Measurements from ENCODE around the gene UBE2QL1. TPM values are rescaled to one million over a fixed set of nuclear protein-coding genes. Genes with fewer than 3 reads are reported as not detected.

Gene UBE2QL1
- total and polyA plus RNA-seq, 2 of the 8 experiments (the other 6 are each of a cell fraction or from before 2014, with no cell fraction given) = 0.43 to 0.65 TPM

GRCh38 chr5:6493681-6494454 lies 45.2 kb downstream of the UBE2QL1 start:
- no peak overlapping the region for H2BK12ac ChIP-seq (ENCODE audit: low read depth, low read length)
- no peak overlapping the region for H2BK5ac ChIP-seq (ENCODE audit: low read depth, low read length)
- H2AFZ ChIP-seq (ENCODE audit: low read length) = no peak overlapping the region
- no peak overlapping the region for H4K8ac ChIP-seq (ENCODE audit: extremely low read depth, insufficient read depth, low read length)
- no peak overlapping the region for H2BK15ac ChIP-seq (ENCODE audit: low read length)
- DNase-seq (ENCODE audit: low read depth in 1 of 2, low spot score in 2 of 2) = no peak
- no peaks in the 10 kb centered on the region for H3K36me3 ChIP-seq (ENCODE audit: control insufficient read depth in 2 of 4, insufficient read depth in 4 of 4, low read length in 3 of 4)
- H3K27ac ChIP-seq (ENCODE audit: low read depth, low read length) = no peak overlapping the region
- TF ChIP-seq, protein P1, sequence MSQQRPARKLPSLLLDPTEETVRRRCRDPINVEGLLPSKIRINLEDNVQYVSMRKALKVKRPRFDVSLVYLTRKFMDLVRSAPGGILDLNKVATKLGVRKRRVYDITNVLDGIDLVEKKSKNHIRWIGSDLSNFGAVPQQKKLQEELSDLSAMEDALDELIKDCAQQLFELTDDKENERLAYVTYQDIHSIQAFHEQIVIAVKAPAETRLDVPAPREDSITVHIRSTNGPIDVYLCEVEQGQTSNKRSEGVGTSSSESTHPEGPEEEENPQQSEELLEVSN (IDR thresholded peaks at IDR 0.05) = no peak
- TF ChIP-seq YY1 (IDR thresholded peaks at IDR 0.05; ENCODE audit: low read depth, low read length) (no peak), BRCA1 (IDR thresholded peaks at IDR 0.05; ENCODE audit: low read depth, low read length) (no peak)
- TF ChIP-seq, protein P2, sequence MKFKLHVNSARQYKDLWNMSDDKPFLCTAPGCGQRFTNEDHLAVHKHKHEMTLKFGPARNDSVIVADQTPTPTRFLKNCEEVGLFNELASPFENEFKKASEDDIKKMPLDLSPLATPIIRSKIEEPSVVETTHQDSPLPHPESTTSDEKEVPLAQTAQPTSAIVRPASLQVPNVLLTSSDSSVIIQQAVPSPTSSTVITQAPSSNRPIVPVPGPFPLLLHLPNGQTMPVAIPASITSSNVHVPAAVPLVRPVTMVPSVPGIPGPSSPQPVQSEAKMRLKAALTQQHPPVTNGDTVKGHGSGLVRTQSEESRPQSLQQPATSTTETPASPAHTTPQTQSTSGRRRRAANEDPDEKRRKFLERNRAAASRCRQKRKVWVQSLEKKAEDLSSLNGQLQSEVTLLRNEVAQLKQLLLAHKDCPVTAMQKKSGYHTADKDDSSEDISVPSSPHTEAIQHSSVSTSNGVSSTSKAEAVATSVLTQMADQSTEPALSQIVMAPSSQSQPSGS (IDR thresholded peaks at IDR 0.05; ENCODE audit: low read length) = no peak
- ChIA-PET POLR2A (ENCODE audit: partially characterized antibody) (no interaction called here), CTCF (ENCODE audit: partially characterized antibody) (interaction anchor here (0.6 to 1.2 kb wide), 4 partner anchors 10 to 585 kb away, joined by 3 to 4 read pairs (median 3); no protein-coding TSS in a partner anchor)
- no peak overlapping the region for H3K4ac ChIP-seq (replicated peaks; ENCODE audit: insufficient read length, low read depth, low read length)
- no peak overlapping the region for H2AK5ac ChIP-seq (ENCODE audit: low read depth, low read length)
- H4K20me1 ChIP-seq (replicated peaks in 1 of 2; ENCODE audit: control insufficient read depth in 1 of 2, insufficient read depth in 2 of 2, low read length in 2 of 2) = no peaks in the 10 kb centered on the region
- H3K4me3 ChIP-seq (ENCODE audit: extremely low read depth in 1 of 4, insufficient read depth in 2 of 4, low read depth in 3 of 4, low read length in 4 of 4) = no peak overlapping the region
- H3K79me2 ChIP-seq (ENCODE audit: control insufficient read depth in 1 of 2, insufficient read depth in 2 of 2, low read length in 2 of 2) = no peaks in the 10 kb centered on the region
- H3K9me3 ChIP-seq (ENCODE audit: insufficient read depth in 2 of 2, low read depth in 1 of 2, low read length in 1 of 2) = no peaks in the 10 kb centered on the region
- no peak overlapping the region for H4K5ac ChIP-seq (ENCODE audit: insufficient read length, low read depth, low read length)
- FAIRE-seq = no peak
- no peak overlapping the region for H3K9ac ChIP-seq (replicated peaks in 1 of 4; ENCODE audit: extremely low read depth in 1 of 4, low read depth in 3 of 4, low read length in 3 of 4)
- no peak overlapping the region for H2BK120ac ChIP-seq (replicated peaks; ENCODE audit: low read depth, low read length)
- no peak overlapping the region for H4K91ac ChIP-seq (replicated peaks; ENCODE audit: insufficient read length, low read length)
- no peak overlapping the region for H3K56ac ChIP-seq (replicated peaks; ENCODE audit: insufficient read length, low read depth, low read length)
- H3K14ac ChIP-seq (ENCODE audit: insufficient read length) = no peak overlapping the region
- no peak overlapping the region for H3K18ac ChIP-seq (ENCODE audit: extremely low read depth, low read length)
- peaks cover 8 to 13% (median 11%) of the 10 kb centered on the region in 4 experiments for H3K4me1 ChIP-seq (replicated peaks in 1 of 4; ENCODE audit: control insufficient read depth in 3 of 4, insufficient read depth in 4 of 4, low read length in 3 of 4)
- H3K27me3 ChIP-seq (replicated peaks in 1 of 4; ENCODE audit: control insufficient read depth in 3 of 4, extremely low read depth in 1 of 4, insufficient read depth in 3 of 4, low read length in 3 of 4) = peaks cover 1 to 10% (median 8%) of the 10 kb centered on the region in 4 experiments; a peak in 5 of 7 replicates
- H3K79me1 ChIP-seq (ENCODE audit: low read depth, low read length) = no peaks in the 10 kb centered on the region
- H2BK20ac ChIP-seq (ENCODE audit: low read length) = no peak overlapping the region
- no peak overlapping the region for H3K23ac ChIP-seq (ENCODE audit: insufficient read length)
- 90% methylated on average over 9 of the region's 9 CpGs; no CpG with 5 or more reads in 1 of the 2 experiments for WGBS, 2 experiments (ENCODE audit: extremely low coverage in 1 of 2, insufficient coverage in 1 of 2, insufficient read length in 1 of 2, insufficient replicate concordance in 2 of 2, low coverage in 1 of 2, low lambda C conversion rate in 2 of 2, missing lambda C conversion rate in 1 of 2)
- H3K4me2 ChIP-seq (ENCODE audit: insufficient read depth in 1 of 2, low read depth in 2 of 2, low read length in 2 of 2) = no peak overlapping the region
- H3K23me2 ChIP-seq (ENCODE audit: low read depth, low read length) = no peaks in the 10 kb centered on the region

All from H1 (cell line).